GM23338 (cell line): ENCODE results near the gene GRID1. TPM values are rescaled to one million over a fixed set of nuclear protein-coding genes. Genes with fewer than 3 reads are reported as not detected.

ENCODE experiments used
- ATAC-seq: fragments of 200-7000 bp; cut with Tn5 transposase; 3 replicates; pipeline ENCODE4 v1.9.1; 2020
- DNase-seq: peaks from one replicate; pipeline ENCODE4 v3.0.0-alpha.2; 2015; ENCODE audit warnings: low spot score
- H2AFZ ChIP-seq: fragments of 200-600 bp; sonication (generic); 2 replicates; pipeline ENCODE4 v1.8.0; 2016; ENCODE audit warnings: antibody characterized with exemption, mild to moderate bottlenecking, moderate library complexity
- H3F3A ChIP-seq: fragments of 200-600 bp; sonication (generic); replicated peaks from 2 replicates; pipeline ENCODE4 v1.8.0; 2017; ENCODE audit warnings: antibody characterized with exemption, mixed run types, low read depth
- H3K27ac ChIP-seq: fragments of 200-600 bp; sonication (generic); 2 replicates; pipeline ENCODE4 v1.6.1; 2016; ENCODE audit warnings: low read depth
- H3K27me3 ChIP-seq: fragments of 200-600 bp; sonication (generic); 2 replicates; pipeline ENCODE4 v1.8.0; 2016; ENCODE audit warnings: mild to moderate bottlenecking, mixed run types, moderate library complexity; ENCODE audit not compliant: insufficient read depth
- H3K36me3 ChIP-seq: fragments of 200-600 bp; sonication (generic); 2 replicates; pipeline ENCODE4 v1.8.0; 2016; ENCODE audit warnings: mild to moderate bottlenecking; ENCODE audit not compliant: insufficient read depth
- H3K4me1 ChIP-seq: fragments of 200-600 bp; sonication (generic); 2 replicates; pipeline ENCODE4 v1.8.0; 2016; ENCODE audit warnings: mild to moderate bottlenecking, moderate library complexity; ENCODE audit not compliant: insufficient read depth
- H3K4me2 ChIP-seq: fragments of 200-600 bp; sonication (generic); 2 replicates; pipeline ENCODE4 v1.7.1; 2017; ENCODE audit warnings: mixed run types
- H3K4me3 ChIP-seq: fragments of 200-600 bp; sonication (generic); 2 replicates; pipeline ENCODE4 v1.6.1; 2016; ENCODE audit warnings: mixed run types
- H3K79me2 ChIP-seq: fragments of 200-600 bp; sonication (generic); replicated peaks from 2 replicates; pipeline ENCODE4 v1.8.0; 2017; ENCODE audit warnings: mild to moderate bottlenecking; ENCODE audit not compliant: insufficient read depth
- H3K9me2 ChIP-seq: fragments of 200-600 bp; sonication (generic); 2 replicates; pipeline ENCODE4 v1.8.0; 2017; ENCODE audit not compliant: insufficient read depth
- H4K20me1 ChIP-seq: fragments of 200-600 bp; sonication (generic); replicated peaks from 2 replicates; pipeline ENCODE4 v1.8.0; 2017; ENCODE audit warnings: mild to moderate bottlenecking; ENCODE audit not compliant: insufficient read depth
- H3K27ac Mint-ChIP-seq: 2 replicates; pipeline ENCODE4 v1.8.0; 2020; ENCODE audit warnings: inconsistent platforms, mild to moderate bottlenecking, moderate library complexity, mixed read lengths
- H3K27me3 Mint-ChIP-seq: 3 replicates; pipeline ENCODE4 v1.8.0; 2022; ENCODE audit warnings: low read depth, mild to moderate bottlenecking, moderate library complexity, mixed read lengths, inconsistent platforms; ENCODE audit not compliant: insufficient read depth, poor library complexity
- H3K36me3 Mint-ChIP-seq: 3 replicates; pipeline ENCODE4 v1.8.0; 2021; ENCODE audit warnings: low read depth, mild to moderate bottlenecking, inconsistent platforms, moderate library complexity, mixed read lengths
- H3K4me1 Mint-ChIP-seq: 3 replicates; pipeline ENCODE4 v1.8.0; 2020; ENCODE audit warnings: mild to moderate bottlenecking, inconsistent platforms, mixed read lengths
- H3K4me3 Mint-ChIP-seq: 3 replicates; pipeline ENCODE4 v1.8.0; 2021; ENCODE audit warnings: moderate library complexity, mild to moderate bottlenecking, inconsistent platforms, mixed read lengths
- H3K9me3 Mint-ChIP-seq: 3 replicates; pipeline ENCODE4 v1.8.0; 2020; ENCODE audit warnings: moderate library complexity, mild to moderate bottlenecking, inconsistent platforms, mixed read lengths
- EZH2 ChIP-seq: fragments of 200-600 bp; sonication (generic); IDR thresholded peaks from one replicate; pipeline ENCODE4 v1.8.0; 2017; ENCODE audit warnings: antibody characterized with exemption, mild to moderate bottlenecking, low read depth; ENCODE audit not compliant: unreplicated experiment
- JUNB ChIP-seq: IDR thresholded peaks from one replicate; pipeline ENCODE4 v1.6.1; 2016; ENCODE audit warnings: antibody characterized with exemption; ENCODE audit not compliant: unreplicated experiment
- NANOG ChIP-seq: IDR thresholded peaks from 2 replicates; pipeline ENCODE4 v1.6.1; 2016; ENCODE audit warnings: antibody characterized with exemption, borderline replicate concordance
- ZNF331 ChIP-seq: fragments of 250-450 bp; sonication (Bioruptor Pico); IDR thresholded peaks from 2 replicates; pipeline ENCODE4 v1.5.0; 2020; ENCODE audit warnings: low read depth, mild to moderate bottlenecking, moderate library complexity
- polyA plus RNA-seq: library from polyadenylated mRNA; unstranded; fragments of >200 nt; fragmentation: Nextera tagmentation; extraction: Ambion mirVana; gene quantifications from 2 replicates; pipeline ENCODE4 v1.2.1, GENCODE V29; 2016
- total RNA-seq: library from RNA; depleted of rRNA; stranded (reverse); fragments of >200 nt; shearing (Covaris generic); gene quantifications from 2 replicates; pipeline ENCODE4 v1.2.3, GENCODE V29; 2014
- TF ChIP-seq, protein P1 (sequence below): fragments of 250-450 bp; sonication (Bioruptor Pico); IDR thresholded peaks from 2 replicates; pipeline ENCODE4 v1.5.0; 2020; ENCODE audit warnings: mild to moderate bottlenecking, moderate library complexity
- TF ChIP-seq, protein P2 (sequence below): IDR thresholded peaks from one replicate; pipeline ENCODE4 v1.6.1; 2018; ENCODE audit warnings: antibody characterized with exemption; ENCODE audit not compliant: unreplicated experiment

Gene GRID1
- total and polyA plus RNA-seq, 2 experiments from 2014 or later, result 0.14 to 0.15 TPM

DNA sequence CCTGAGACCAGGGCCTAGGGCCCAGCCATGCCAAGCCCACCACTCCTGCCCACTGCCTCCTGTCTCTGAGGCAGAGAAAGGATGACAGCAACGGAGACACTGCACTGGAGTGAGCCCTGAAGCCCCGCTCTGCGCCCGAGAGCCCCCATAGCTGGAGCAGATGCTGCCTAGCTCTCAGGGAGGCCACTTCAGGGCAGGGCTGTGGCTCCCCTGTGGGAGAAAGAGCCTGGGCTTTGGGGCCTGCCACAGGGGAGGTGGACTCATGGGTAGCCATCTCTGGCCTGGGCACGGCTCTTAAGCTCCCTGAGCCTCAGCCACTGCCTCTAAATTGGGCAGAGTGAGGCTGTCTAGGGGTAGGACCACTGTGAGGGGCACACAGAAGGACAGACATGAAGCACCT is 214.2 kb downstream of the GRID1 start:
- no peaks in the 10 kb centered on the region for H3K4me1 ChIP-seq
- H3K36me3 Mint-ChIP-seq, result peaks cover 3% of the 10 kb centered on the region; the same call in 1 of the 3 replicates
- no peaks in the 10 kb centered on the region for H4K20me1 ChIP-seq
- H2AFZ ChIP-seq, result no peak overlapping the region
- no peaks in the 10 kb centered on the region for H3K27me3 ChIP-seq
- H3K9me3 Mint-ChIP-seq, result peaks cover 17% of the 10 kb centered on the region; the same call in 2 of the 3 replicates
- no peak overlapping the region for H3K4me2 ChIP-seq
- no peak for TF ChIP-seq EZH2
- TF ChIP-seq ZNF331 (CRISPR knock-in tag), result no peak
- TF ChIP-seq JUNB, result no peak
- no peak for TF ChIP-seq NANOG
- TF ChIP-seq, protein P1, sequence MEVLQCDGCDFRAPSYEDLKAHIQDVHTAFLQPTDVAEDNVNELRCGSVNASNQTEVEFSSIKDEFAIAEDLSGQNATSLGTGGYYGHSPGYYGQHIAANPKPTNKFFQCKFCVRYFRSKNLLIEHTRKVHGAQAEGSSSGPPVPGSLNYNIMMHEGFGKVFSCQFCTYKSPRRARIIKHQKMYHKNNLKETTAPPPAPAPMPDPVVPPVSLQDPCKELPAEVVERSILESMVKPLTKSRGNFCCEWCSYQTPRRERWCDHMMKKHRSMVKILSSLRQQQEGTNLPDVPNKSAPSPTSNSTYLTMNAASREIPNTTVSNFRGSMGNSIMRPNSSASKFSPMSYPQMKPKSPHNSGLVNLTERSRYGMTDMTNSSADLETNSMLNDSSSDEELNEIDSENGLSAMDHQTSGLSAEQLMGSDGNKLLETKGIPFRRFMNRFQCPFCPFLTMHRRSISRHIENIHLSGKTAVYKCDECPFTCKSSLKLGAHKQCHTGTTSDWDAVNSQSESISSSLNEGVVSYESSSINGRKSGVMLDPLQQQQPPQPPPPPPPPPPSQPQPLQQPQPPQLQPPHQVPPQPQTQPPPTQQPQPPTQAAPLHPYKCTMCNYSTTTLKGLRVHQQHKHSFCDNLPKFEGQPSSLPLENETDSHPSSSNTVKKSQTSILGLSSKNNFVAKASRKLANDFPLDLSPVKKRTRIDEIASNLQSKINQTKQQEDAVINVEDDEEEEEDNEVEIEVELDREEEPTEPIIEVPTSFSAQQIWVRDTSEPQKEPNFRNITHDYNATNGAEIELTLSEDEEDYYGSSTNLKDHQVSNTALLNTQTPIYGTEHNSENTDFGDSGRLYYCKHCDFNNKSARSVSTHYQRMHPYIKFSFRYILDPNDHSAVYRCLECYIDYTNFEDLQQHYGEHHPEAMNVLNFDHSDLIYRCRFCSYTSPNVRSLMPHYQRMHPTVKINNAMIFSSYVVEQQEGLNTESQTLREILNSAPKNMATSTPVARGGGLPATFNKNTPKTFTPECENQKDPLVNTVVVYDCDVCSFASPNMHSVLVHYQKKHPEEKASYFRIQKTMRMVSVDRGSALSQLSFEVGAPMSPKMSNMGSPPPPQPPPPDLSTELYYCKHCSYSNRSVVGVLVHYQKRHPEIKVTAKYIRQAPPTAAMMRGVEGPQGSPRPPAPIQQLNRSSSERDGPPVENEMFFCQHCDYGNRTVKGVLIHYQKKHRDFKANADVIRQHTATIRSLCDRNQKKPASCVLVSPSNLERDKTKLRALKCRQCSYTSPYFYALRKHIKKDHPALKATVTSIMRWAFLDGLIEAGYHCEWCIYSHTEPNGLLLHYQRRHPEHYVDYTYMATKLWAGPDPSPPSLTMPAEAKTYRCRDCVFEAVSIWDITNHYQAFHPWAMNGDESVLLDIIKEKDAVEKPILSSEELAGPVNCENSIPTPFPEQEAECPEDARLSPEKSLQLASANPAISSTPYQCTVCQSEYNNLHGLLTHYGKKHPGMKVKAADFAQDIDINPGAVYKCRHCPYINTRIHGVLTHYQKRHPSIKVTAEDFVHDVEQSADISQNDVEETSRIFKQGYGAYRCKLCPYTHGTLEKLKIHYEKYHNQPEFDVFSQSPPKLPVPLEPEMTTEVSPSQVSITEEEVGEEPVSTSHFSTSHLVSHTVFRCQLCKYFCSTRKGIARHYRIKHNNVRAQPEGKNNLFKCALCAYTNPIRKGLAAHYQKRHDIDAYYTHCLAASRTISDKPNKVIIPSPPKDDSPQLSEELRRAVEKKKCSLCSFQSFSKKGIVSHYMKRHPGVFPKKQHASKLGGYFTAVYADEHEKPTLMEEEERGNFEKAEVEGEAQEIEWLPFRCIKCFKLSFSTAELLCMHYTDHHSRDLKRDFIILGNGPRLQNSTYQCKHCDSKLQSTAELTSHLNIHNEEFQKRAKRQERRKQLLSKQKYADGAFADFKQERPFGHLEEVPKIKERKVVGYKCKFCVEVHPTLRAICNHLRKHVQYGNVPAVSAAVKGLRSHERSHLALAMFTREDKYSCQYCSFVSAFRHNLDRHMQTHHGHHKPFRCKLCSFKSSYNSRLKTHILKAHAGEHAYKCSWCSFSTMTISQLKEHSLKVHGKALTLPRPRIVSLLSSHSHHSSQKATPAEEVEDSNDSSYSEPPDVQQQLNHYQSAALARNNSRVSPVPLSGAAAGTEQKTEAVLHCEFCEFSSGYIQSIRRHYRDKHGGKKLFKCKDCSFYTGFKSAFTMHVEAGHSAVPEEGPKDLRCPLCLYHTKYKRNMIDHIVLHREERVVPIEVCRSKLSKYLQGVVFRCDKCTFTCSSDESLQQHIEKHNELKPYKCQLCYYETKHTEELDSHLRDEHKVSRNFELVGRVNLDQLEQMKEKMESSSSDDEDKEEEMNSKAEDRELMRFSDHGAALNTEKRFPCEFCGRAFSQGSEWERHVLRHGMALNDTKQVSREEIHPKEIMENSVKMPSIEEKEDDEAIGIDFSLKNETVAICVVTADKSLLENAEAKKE (CRISPR knock-in tag), result no peak
- TF ChIP-seq, protein P2, sequence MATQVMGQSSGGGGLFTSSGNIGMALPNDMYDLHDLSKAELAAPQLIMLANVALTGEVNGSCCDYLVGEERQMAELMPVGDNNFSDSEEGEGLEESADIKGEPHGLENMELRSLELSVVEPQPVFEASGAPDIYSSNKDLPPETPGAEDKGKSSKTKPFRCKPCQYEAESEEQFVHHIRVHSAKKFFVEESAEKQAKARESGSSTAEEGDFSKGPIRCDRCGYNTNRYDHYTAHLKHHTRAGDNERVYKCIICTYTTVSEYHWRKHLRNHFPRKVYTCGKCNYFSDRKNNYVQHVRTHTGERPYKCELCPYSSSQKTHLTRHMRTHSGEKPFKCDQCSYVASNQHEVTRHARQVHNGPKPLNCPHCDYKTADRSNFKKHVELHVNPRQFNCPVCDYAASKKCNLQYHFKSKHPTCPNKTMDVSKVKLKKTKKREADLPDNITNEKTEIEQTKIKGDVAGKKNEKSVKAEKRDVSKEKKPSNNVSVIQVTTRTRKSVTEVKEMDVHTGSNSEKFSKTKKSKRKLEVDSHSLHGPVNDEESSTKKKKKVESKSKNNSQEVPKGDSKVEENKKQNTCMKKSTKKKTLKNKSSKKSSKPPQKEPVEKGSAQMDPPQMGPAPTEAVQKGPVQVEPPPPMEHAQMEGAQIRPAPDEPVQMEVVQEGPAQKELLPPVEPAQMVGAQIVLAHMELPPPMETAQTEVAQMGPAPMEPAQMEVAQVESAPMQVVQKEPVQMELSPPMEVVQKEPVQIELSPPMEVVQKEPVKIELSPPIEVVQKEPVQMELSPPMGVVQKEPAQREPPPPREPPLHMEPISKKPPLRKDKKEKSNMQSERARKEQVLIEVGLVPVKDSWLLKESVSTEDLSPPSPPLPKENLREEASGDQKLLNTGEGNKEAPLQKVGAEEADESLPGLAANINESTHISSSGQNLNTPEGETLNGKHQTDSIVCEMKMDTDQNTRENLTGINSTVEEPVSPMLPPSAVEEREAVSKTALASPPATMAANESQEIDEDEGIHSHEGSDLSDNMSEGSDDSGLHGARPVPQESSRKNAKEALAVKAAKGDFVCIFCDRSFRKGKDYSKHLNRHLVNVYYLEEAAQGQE, result no peak
- H3K27ac ChIP-seq, result no peak overlapping the region
- ATAC-seq, result no peak
- H3K4me1 Mint-ChIP-seq, result peaks cover 2% of the 10 kb centered on the region; the same call in 1 of the 3 replicates
- no peaks in the 10 kb centered on the region for H3K79me2 ChIP-seq
- H3F3A ChIP-seq, result no peaks in the 10 kb centered on the region
- H3K4me3 ChIP-seq, result no peak overlapping the region
- H3K4me3 Mint-ChIP-seq, result no peak overlapping the region
- H3K9me2 ChIP-seq, result peaks cover 7% of the 10 kb centered on the region; the same call in 1 of the 2 replicates
- no peak for DNase-seq
- H3K27ac Mint-ChIP-seq, result no peak overlapping the region
- H3K36me3 ChIP-seq, result no peaks in the 10 kb centered on the region
- H3K27me3 Mint-ChIP-seq, result peaks cover 9% of the 10 kb centered on the region
